HepG2 (cell line): ENCODE data around the gene PARVB. TPM values are rescaled to one million over a fixed set of nuclear protein-coding genes. Genes with fewer than 3 reads are reported as not detected.

Experiments used
- ATAC-seq: fragments of 200-7000 bp; cut with Tn5 transposase; 3 replicates; pipeline ENCODE4 v1.9.1; 2020; ENCODE audit warnings: mild to moderate bottlenecking, moderate library complexity
- BruUV-seq: library from RNA; stranded (reverse); fragments of 400-500 nt; replicated peaks from 2 replicates; lab custom pipeline; 2021; lab: Mats Ljungman, UMichigan
- CTCF ChIA-PET: fragments of 300-600 bp; formaldehyde crosslinking; extraction: SDS; loops from one replicate; lab custom pipeline; 2021; ENCODE audit warnings: low total read pairs, inconsistent platforms, low intra/inter-chr PET ratio; lab: Yijun Ruan, JAX
- POLR2A ChIA-PET: fragments of 350-600 bp; sonication (Branson Sonifier 250); formaldehyde crosslinking; loops from one replicate; lab custom pipeline; 2020; ENCODE audit warnings: antibody characterized with exemption, inconsistent platforms; lab: Yijun Ruan, JAX
- DNase-seq: peaks from one replicate; pipeline ENCODE4 v3.0.0-alpha.2; 2015; ENCODE audit warnings: low spot score
- FAIRE-seq: peaks from 3 replicates; lab custom pipeline; 2011; peaks lifted over from hg19 to GRCh38; lab: Jason Lieb, UNC
- H2AFZ ChIP-seq: one replicate; pipeline ENCODE4 v1.6.1; 2011; ENCODE audit warnings: low read length, inconsistent platforms
- H3K27ac ChIP-seq: fragments of 300-600 bp; 3 replicates; pipeline ENCODE4 v1.8.0; 2011; ENCODE audit warnings: mixed run types, mild to moderate bottlenecking, mixed read lengths, low read length, inconsistent platforms; ENCODE audit not compliant: insufficient read depth; ENCODE audit errors: extremely low read length
- H3K27me3 ChIP-seq, 2 experiments: fragments of 200-600 bp in 1 of 2; 2 replicates in 1 of 2; 3 replicates in 1 of 2; pipeline versions ENCODE4 v1.6.0 to v1.8.0; 2011; ENCODE audit warnings: low read length in 2 of 2, mild to moderate bottlenecking in 2 of 2, moderate library complexity in 2 of 2, inconsistent platforms in 1 of 2; ENCODE audit not compliant: insufficient read depth in 2 of 2, control insufficient read depth in 1 of 2
- H3K36me3 ChIP-seq, 2 experiments: fragments of 200-600 bp in 1 of 2; replicated peaks in 1 of 2; 2 replicates in 1 of 2; 3 replicates in 1 of 2; pipeline versions ENCODE4 v1.5.1 to v1.8.0; 2011; ENCODE audit warnings: low read length in 2 of 2, inconsistent platforms in 1 of 2; ENCODE audit not compliant: insufficient read depth in 2 of 2, control insufficient read depth in 1 of 2
- H3K4me1 ChIP-seq: 2 replicates; pipeline ENCODE4 v1.5.1; 2012; ENCODE audit warnings: low read length, inconsistent platforms; ENCODE audit not compliant: insufficient read depth
- H3K4me2 ChIP-seq: 2 replicates; pipeline ENCODE4 v1.6.0; 2011; ENCODE audit warnings: low read depth, low read length, inconsistent platforms
- H3K4me3 ChIP-seq, 3 experiments: fragments of 200-600 bp in 1 of 3; sonication (generic), shearing (Covaris generic) in 1 of 3; replicated peaks in 1 of 3; 2 replicates each; pipeline ENCODE4 v1.5.1; 2011 to 2016; ENCODE audit warnings: low read length in 3 of 3, inconsistent platforms in 2 of 3, low read depth in 2 of 3, mild to moderate bottlenecking in 2 of 3, control low read depth in 1 of 3, mixed read lengths in 1 of 3; ENCODE audit not compliant: insufficient read depth in 1 of 3
- H3K79me2 ChIP-seq: one replicate; pipeline ENCODE4 v1.6.1; 2011; ENCODE audit warnings: low read length, inconsistent platforms; ENCODE audit not compliant: insufficient read depth
- H3K9ac ChIP-seq: 2 replicates; pipeline ENCODE4 v1.6.0; 2011; ENCODE audit warnings: mild to moderate bottlenecking, low read depth, low read length, inconsistent platforms; ENCODE audit not compliant: insufficient read depth
- H3K9me3 ChIP-seq: 2 replicates; pipeline ENCODE4 v1.5.1; 2012; ENCODE audit warnings: mild to moderate bottlenecking, low read length
- H4K20me1 ChIP-seq: 2 replicates; pipeline ENCODE4 v1.6.0; 2011; ENCODE audit warnings: inconsistent platforms, mild to moderate bottlenecking, low read length, moderate library complexity; ENCODE audit not compliant: insufficient read depth
- CBX1 ChIP-seq: IDR thresholded peaks from one replicate; pipeline ENCODE4 v1.6.1; 2016; ENCODE audit warnings: antibody characterized with exemption, low read depth
- NFE2L2 ChIP-seq: fragments of 150-350 bp; IDR thresholded peaks from 2 replicates; pipeline ENCODE4 v1.6.1; 2014; ENCODE audit warnings: low read length
- ONECUT2 ChIP-seq: sonication (generic); formaldehyde crosslinking; IDR thresholded peaks from 2 replicates; pipeline ENCODE4 v1.4.0; 2020; ENCODE audit warnings: missing genetic modification reagents
- PHF8 ChIP-seq: sonication (generic); formaldehyde crosslinking; IDR thresholded peaks from 2 replicates; pipeline ENCODE4 v1.5.0; 2020; ENCODE audit warnings: missing genetic modification reagents
- PRMT3 ChIP-seq: sonication (generic); formaldehyde crosslinking; IDR thresholded peaks from 2 replicates; pipeline ENCODE4 v1.8.1; 2022; ENCODE audit warnings: low read depth, mild to moderate bottlenecking, moderate library complexity, missing genetic modification reagents, borderline replicate concordance
- SALL1 ChIP-seq: sonication (generic); formaldehyde crosslinking; IDR thresholded peaks from 2 replicates; pipeline ENCODE4 v1.8.0; 2022; ENCODE audit warnings: mild to moderate bottlenecking, missing genetic modification reagents
- ZC3H4 ChIP-seq: sonication (generic); formaldehyde crosslinking; IDR thresholded peaks from 2 replicates; pipeline ENCODE4 v1.4.0; 2020; ENCODE audit warnings: missing genetic modification reagents, borderline replicate concordance
- ZFX ChIP-seq: sonication (generic); formaldehyde crosslinking; IDR thresholded peaks from 2 replicates; pipeline ENCODE4 v1.4.0; 2020; ENCODE audit warnings: mild to moderate bottlenecking, low read depth, missing genetic modification reagents, moderate library complexity
- ZNF160 ChIP-seq: sonication (generic); formaldehyde crosslinking; IDR thresholded peaks from 2 replicates; pipeline ENCODE4 v1.8.0; 2022; ENCODE audit warnings: mild to moderate bottlenecking, inconsistent platforms, missing genetic modification reagents
- WGBS: methylation state at CpG from one replicate; pipeline ENCODE4 v1.1.6; 2017; ENCODE audit warnings: low lambda C conversion rate; 5-methylcytosine and 5-hydroxymethylcytosine counted together
- in situ Hi-C: cut with HindIII; loops from 2 replicates; pipeline ENCODE4 v1.10.0; 2017; ENCODE audit warnings: low pct_unique_long_range_greater_than_20kb; ENCODE audit not compliant: extremely low pct_ligation_motif_present
- intact Hi-C: fragments of 100-400 bp; cut with micrococcal nuclease; formaldehyde crosslinking; loops from one replicate; pipeline ENCODE4 v1.10.0; 2022; ENCODE audit not compliant: unreplicated experiment
- polyA plus RNA-seq, 8 experiments: library from polyadenylated mRNA; depleted of rRNA in 3 of 8; stranded (reverse) in 7 of 8; unstranded in 1 of 8; fragments of >200 nt; fragmentation: Illumina TruSeq in 4 of 8; extraction: Trizol in 4 of 8; gene quantifications; 2 replicates each; pipeline versions ENCODE4 v1.2.1 to v1.2.3, GENCODE V29; 2011 to 2016; ENCODE audit warnings: low read depth in 4 of 8, missing spikeins in 1 of 8, mixed read lengths in 1 of 8; ENCODE audit not compliant: insufficient read depth in 1 of 8
- total RNA-seq, 5 experiments: library from RNA; depleted of rRNA; stranded (reverse); fragments of >200 nt; fragmentation: Illumina TruSeq; extraction: Trizol; gene quantifications; 2 replicates each; pipeline ENCODE4 v1.2.3, GENCODE V29; 2016; ENCODE audit warnings: low read depth in 1 of 5
- TF ChIP-seq, protein P1 (sequence below): sonication (generic); formaldehyde crosslinking; conservative IDR thresholded peaks from 2 replicates; pipeline ENCODE4 v1.4.0; 2020; ENCODE audit warnings: missing genetic modification reagents
- TF ChIP-seq, protein P2 (sequence below): sonication (generic); formaldehyde crosslinking; IDR thresholded peaks from 2 replicates; pipeline ENCODE4 v1.5.1; 2020; ENCODE audit warnings: mild to moderate bottlenecking, missing genetic modification reagents, moderate library complexity
- TF ChIP-seq, protein P3 (sequence below): sonication (generic); formaldehyde crosslinking; IDR thresholded peaks from 2 replicates; pipeline ENCODE4 v1.4.0; 2020; ENCODE audit warnings: missing genetic modification reagents, low read depth, mild to moderate bottlenecking, borderline replicate concordance

The PARVB gene
- total and polyA plus RNA-seq, 2 of the 13 experiments (the other 11 are each of a cell fraction or from before 2014, with no cell fraction given), result 0.11 to 0.15 TPM

DNA sequence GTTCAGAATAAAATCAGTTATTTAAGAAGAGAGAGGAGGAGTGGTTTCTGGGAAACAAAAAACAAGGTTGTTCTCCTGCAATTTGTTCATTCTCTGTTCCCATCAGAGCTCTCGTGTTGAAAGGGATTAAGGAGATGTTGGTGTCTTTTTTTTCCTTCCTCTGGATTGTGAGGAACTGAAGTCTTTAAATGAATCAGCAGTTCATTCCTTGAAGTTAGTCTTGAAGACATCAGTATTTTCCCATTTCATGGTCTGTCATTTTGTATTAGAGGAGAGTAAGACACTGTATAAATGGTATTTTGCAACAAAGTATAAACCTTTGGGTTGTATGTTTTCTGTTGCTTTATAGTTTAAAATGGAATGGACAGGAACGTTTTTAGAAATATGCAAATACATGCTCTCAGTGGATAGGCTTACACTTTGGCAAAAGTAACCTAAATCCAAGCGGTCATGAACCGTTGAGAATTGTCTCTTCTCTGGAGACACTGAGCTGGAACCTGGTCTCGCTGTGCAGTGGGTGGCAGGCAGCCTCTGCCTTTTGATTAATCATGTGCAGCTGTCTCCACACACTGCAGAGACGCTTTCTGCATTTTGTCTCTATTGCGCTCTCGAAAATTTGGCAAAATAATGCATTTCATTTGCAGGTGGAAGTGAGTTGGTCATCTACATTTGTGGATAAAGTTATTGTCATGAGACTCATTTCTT is 35.8 kb upstream of the PARVB start:
- H3K9me3 ChIP-seq, result no peaks in the 10 kb centered on the region
- in situ Hi-C loops (no loop called here), intact Hi-C loops (no loop called here)
- POLR2A ChIA-PET, result no interaction called here
- peaks cover 24 to 72% of the 10 kb centered on the region in 2 experiments; a peak in 4 of 5 replicates for H3K36me3 ChIP-seq
- FAIRE-seq (no peak), ATAC-seq (no peak), DNase-seq (no peak)
- CTCF ChIA-PET, result no interaction called here
- no peak overlapping the region for H3K4me2 ChIP-seq
- no peak overlapping the region for H2AFZ ChIP-seq
- no peak overlapping the region for H3K4me3 ChIP-seq
- H3K4me1 ChIP-seq, result peaks cover under 1% of the 10 kb centered on the region; the same call in 1 of the 2 replicates
- no peak overlapping the region for H3K27ac ChIP-seq
- no peaks in the 10 kb centered on the region for H4K20me1 ChIP-seq
- no peak for TF ChIP-seq ONECUT2 (CRISPR knock-in tag)
- H3K27me3 ChIP-seq, result no peaks in the 10 kb centered on the region
- WGBS, result 96% methylated on average over 8 of the region's 8 CpGs
- no TSS peak for BruUV-seq
- H3K9ac ChIP-seq, result no peak overlapping the region
- H3K79me2 ChIP-seq, result no peaks in the 10 kb centered on the region

DNA sequence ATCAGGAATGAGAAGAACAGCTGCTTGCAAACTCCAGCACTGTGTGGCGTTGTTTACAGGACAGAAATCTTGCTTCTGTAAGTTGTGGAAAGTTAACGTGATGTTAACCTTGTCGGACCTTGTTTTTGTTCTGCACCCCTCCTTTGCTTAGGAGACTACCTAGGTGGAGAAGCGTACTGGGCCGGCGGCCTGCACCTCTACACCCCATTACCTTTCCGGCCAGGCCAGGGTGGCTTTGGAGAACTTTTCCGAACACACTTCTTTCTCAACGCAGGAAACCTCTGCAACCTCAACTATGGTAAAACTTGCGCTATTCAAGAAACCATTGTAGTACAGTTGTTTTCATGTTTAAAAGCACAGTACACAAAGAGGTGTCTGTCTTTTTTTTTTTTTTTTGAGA is 35.1 kb upstream of the PARVB start:
- Histone ChIP-seq H3K27me3 (no peaks in the 10 kb centered on the region), H3K9me3 (no peaks in the 10 kb centered on the region), H3K4me2 (no peak overlapping the region), H3K4me3 (no peak overlapping the region), H4K20me1 (peaks cover 4% of the 10 kb centered on the region; the same call in 1 of the 2 replicates), H3K27ac (no peak overlapping the region), H3K79me2 (no peaks in the 10 kb centered on the region), H3K36me3 (peaks cover 25 to 72% of the 10 kb centered on the region in 2 experiments), H3K9ac (no peak overlapping the region), H3K4me1 (peaks cover 7% of the 10 kb centered on the region), H2AFZ (no peak overlapping the region)
- no TSS peak for BruUV-seq
- FAIRE-seq, result no peak
- POLR2A ChIA-PET, result no interaction called here
- no peak for DNase-seq
- intact Hi-C loops (no loop called here), in situ Hi-C loops (no loop called here)
- no peak for ATAC-seq
- 96% methylated on average over 9 of the region's 10 CpGs for WGBS
- CTCF ChIA-PET, result no interaction called here
- TF ChIP-seq ZNF160 (CRISPR knock-in tag) (no peak), SALL1 (CRISPR knock-in tag) (no peak), NFE2L2 (no peak), PHF8 (no peak), PRMT3 (no peak), ZFX (CRISPR knock-in tag) (no peak), CBX1 (no peak), ZC3H4 (no peak)
- TF ChIP-seq, protein P1, sequence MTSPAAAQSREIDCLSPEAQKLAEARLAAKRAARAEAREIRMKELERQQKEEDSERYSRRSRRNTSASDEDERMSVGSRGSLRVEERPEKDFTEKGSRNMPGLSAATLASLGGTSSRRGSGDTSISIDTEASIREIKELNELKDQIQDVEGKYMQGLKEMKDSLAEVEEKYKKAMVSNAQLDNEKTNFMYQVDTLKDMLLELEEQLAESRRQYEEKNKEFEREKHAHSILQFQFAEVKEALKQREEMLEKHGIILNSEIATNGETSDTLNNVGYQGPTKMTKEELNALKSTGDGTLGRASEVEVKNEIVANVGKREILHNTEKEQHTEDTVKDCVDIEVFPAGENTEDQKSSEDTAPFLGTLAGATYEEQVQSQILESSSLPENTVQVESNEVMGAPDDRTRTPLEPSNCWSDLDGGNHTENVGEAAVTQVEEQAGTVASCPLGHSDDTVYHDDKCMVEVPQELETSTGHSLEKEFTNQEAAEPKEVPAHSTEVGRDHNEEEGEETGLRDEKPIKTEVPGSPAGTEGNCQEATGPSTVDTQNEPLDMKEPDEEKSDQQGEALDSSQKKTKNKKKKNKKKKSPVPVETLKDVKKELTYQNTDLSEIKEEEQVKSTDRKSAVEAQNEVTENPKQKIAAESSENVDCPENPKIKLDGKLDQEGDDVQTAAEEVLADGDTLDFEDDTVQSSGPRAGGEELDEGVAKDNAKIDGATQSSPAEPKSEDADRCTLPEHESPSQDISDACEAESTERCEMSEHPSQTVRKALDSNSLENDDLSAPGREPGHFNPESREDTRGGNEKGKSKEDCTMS (CRISPR knock-in tag), result no peak
- TF ChIP-seq, protein P2, sequence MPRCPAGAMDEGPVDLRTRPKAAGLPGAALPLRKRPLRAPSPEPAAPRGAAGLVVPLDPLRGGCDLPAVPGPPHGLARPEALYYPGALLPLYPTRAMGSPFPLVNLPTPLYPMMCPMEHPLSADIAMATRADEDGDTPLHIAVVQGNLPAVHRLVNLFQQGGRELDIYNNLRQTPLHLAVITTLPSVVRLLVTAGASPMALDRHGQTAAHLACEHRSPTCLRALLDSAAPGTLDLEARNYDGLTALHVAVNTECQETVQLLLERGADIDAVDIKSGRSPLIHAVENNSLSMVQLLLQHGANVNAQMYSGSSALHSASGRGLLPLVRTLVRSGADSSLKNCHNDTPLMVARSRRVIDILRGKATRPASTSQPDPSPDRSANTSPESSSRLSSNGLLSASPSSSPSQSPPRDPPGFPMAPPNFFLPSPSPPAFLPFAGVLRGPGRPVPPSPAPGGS, result no peak
- TF ChIP-seq, protein P3, sequence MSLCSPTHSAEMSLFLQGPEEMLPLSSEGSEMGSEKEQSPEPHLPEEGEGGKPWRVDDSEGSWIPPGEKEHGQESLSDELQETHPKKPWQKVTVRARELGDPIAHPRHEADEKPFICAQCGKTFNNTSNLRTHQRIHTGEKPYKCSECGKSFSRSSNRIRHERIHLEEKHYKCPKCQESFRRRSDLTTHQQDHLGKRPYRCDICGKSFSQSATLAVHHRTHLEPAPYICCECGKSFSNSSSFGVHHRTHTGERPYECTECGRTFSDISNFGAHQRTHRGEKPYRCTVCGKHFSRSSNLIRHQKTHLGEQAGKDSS (CRISPR knock-in tag), result no peak
